Uterus (tissue), 2 donors: ENCODE data around the gene TMPRSS9.

ENCODE experiments used
- POLR2A ChIP-seq, 2 donors: fragments of 450-650 bp; IDR thresholded peaks; one replicate each; pipeline ENCODE4 v1.6.1; 2016; ENCODE audit warnings: antibody characterized with exemption in 2 of 2, mild to moderate bottlenecking in 1 of 2, moderate library complexity in 1 of 2
- TF ChIP-seq, protein P1 (sequence below), 4 experiments: fragments of 200-600 bp in 2 of 4; fragments of 450-650 bp in 2 of 4; sonication (generic) in 2 of 4; IDR thresholded peaks; one replicate each; pipeline ENCODE4 v1.5.1; 2016 to 2019; ENCODE audit warnings: antibody characterized with exemption in 4 of 4, mild to moderate bottlenecking in 2 of 4, moderate library complexity in 1 of 4

DNA sequence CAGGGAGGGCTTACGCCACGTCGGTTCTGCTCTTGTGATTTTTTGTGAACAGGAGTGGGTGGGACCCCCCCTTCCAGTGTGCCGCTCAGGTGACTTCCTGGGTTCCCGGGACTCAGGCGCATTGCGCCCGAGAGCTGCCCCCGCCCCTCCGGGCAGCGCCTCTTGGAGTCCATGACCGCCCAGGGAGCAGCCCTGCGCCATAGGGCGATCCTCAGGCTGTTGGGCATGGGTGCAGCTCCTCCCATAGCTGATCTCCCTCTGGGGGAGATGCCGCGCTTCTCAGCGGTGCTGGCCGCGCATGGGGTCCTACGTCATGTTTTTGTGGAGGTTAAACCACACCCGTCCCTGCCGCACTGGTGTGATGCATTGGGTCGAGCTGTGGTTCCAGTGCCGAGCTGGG lies 7.9 kb upstream of the TMPRSS9 start:
- TF ChIP-seq, protein P1, sequence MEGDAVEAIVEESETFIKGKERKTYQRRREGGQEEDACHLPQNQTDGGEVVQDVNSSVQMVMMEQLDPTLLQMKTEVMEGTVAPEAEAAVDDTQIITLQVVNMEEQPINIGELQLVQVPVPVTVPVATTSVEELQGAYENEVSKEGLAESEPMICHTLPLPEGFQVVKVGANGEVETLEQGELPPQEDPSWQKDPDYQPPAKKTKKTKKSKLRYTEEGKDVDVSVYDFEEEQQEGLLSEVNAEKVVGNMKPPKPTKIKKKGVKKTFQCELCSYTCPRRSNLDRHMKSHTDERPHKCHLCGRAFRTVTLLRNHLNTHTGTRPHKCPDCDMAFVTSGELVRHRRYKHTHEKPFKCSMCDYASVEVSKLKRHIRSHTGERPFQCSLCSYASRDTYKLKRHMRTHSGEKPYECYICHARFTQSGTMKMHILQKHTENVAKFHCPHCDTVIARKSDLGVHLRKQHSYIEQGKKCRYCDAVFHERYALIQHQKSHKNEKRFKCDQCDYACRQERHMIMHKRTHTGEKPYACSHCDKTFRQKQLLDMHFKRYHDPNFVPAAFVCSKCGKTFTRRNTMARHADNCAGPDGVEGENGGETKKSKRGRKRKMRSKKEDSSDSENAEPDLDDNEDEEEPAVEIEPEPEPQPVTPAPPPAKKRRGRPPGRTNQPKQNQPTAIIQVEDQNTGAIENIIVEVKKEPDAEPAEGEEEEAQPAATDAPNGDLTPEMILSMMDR (IDR thresholded peaks at IDR 0.05): no peak
- no peak for TF ChIP-seq POLR2A (IDR thresholded peaks at IDR 0.05)
